Thyroid gland (tissue), 4 donors: ENCODE data around the gene SGCD. TPM values are rescaled to one million over a fixed set of nuclear protein-coding genes. Genes with fewer than 3 reads are reported as not detected.

ENCODE experiments used
- DNase-seq, 2 donors: peaks; one replicate each; pipeline ENCODE4 v3.0.0-alpha.2; 2019
- H3K27ac ChIP-seq, 3 donors: fragments of 200-600 bp; sonication (generic); 1 replicate in 2 of 3; 2 replicates in 1 of 3; pipeline ENCODE4 v1.5.1; 2016 to 2019; ENCODE audit warnings: mild to moderate bottlenecking in 1 of 3, moderate library complexity in 1 of 3
- H3K27me3 ChIP-seq: fragments of 200-600 bp; sonication (generic); one replicate; pipeline ENCODE4 v1.5.1; 2019
- H3K36me3 ChIP-seq, 2 donors: fragments of 200-600 bp; sonication (generic); one replicate each; pipeline ENCODE4 v1.5.1; 2016 to 2019
- H3K4me1 ChIP-seq, 2 donors: fragments of 200-600 bp; sonication (generic); one replicate each; pipeline ENCODE4 v1.5.1; 2017 to 2019
- H3K4me3 ChIP-seq, 3 donors: fragments of 200-600 bp; sonication (generic); replicated peaks in 1 of 3; 1 replicate in 2 of 3; 2 replicates in 1 of 3; pipeline ENCODE4 v1.5.1; 2016; ENCODE audit warnings: mild to moderate bottlenecking in 1 of 3
- H3K9me3 ChIP-seq: fragments of 200-600 bp; sonication (generic); one replicate; pipeline ENCODE4 v1.5.1; 2017
- POLR2A ChIP-seq, 2 donors: fragments of 450-650 bp; IDR thresholded peaks; one replicate each; pipeline ENCODE4 v1.6.1; 2017; ENCODE audit warnings: antibody characterized with exemption in 2 of 2, mild to moderate bottlenecking in 2 of 2, moderate library complexity in 1 of 2
- WGBS, 2 donors: methylation state at CpG; one replicate each; pipeline ENCODE4 v1.1.5; 2017; 5-methylcytosine and 5-hydroxymethylcytosine counted together
- intact Hi-C: fragments of 100-400 bp; cut with DNase I; formaldehyde crosslinking; loops from one replicate; pipeline ENCODE4 v1.15.1; 2023
- total RNA-seq, 4 donors: library from RNA; depleted of rRNA; stranded (reverse); fragments of >200 nt; gene quantifications; one replicate each; pipeline ENCODE4 v1.2.3, GENCODE V29; 2016
- TF ChIP-seq, protein P1 (sequence below), 6 experiments: fragments of 200-600 bp in 3 of 6; fragments of 450-650 bp in 3 of 6; sonication (generic) in 3 of 6; IDR thresholded peaks; one replicate each; pipeline ENCODE4 v1.5.1; 2016 to 2019; ENCODE audit warnings: antibody characterized with exemption in 6 of 6, mild to moderate bottlenecking in 2 of 6, inconsistent platforms in 1 of 6, moderate library complexity in 1 of 6

Gene SGCD
- total RNA-seq, 4 donors from 2014 or later: 7.4 to 20.1 (median 9.2) TPM

- intact Hi-C loops: no loop called here
- H3K27me3 ChIP-seq: no peaks in the 10 kb centered on the region
- no peaks in the 10 kb centered on the region for H3K9me3 ChIP-seq
- no peak for DNase-seq
- TF ChIP-seq, protein P1, sequence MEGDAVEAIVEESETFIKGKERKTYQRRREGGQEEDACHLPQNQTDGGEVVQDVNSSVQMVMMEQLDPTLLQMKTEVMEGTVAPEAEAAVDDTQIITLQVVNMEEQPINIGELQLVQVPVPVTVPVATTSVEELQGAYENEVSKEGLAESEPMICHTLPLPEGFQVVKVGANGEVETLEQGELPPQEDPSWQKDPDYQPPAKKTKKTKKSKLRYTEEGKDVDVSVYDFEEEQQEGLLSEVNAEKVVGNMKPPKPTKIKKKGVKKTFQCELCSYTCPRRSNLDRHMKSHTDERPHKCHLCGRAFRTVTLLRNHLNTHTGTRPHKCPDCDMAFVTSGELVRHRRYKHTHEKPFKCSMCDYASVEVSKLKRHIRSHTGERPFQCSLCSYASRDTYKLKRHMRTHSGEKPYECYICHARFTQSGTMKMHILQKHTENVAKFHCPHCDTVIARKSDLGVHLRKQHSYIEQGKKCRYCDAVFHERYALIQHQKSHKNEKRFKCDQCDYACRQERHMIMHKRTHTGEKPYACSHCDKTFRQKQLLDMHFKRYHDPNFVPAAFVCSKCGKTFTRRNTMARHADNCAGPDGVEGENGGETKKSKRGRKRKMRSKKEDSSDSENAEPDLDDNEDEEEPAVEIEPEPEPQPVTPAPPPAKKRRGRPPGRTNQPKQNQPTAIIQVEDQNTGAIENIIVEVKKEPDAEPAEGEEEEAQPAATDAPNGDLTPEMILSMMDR (IDR thresholded peaks at IDR 0.05): no peak
- TF ChIP-seq POLR2A (IDR thresholded peaks at IDR 0.05): no peak
- H3K27ac ChIP-seq: no peak overlapping the region
- H3K4me1 ChIP-seq: no peaks in the 10 kb centered on the region
- 82 to 92% methylated on average over 3 of the region's 3 CpGs for WGBS, 2 donors
- no peaks in the 10 kb centered on the region for H3K36me3 ChIP-seq
- H3K4me3 ChIP-seq: no peak overlapping the region
Measured at GRCh38 chr5:156380848-156381247, 53.9 kb downstream of the SGCD start.

GRCh38 chr5:156383510-156384265 lies 56.7 kb downstream of the SGCD start:
- DNase-seq: no peak
- 69 to 81% methylated on average over 5 of the region's 5 CpGs for WGBS, 2 donors
- H3K9me3 ChIP-seq: no peaks in the 10 kb centered on the region
- no peak overlapping the region for H3K4me3 ChIP-seq
- no peak overlapping the region for H3K27ac ChIP-seq
- H3K4me1 ChIP-seq: no peaks in the 10 kb centered on the region
- no peaks in the 10 kb centered on the region for H3K36me3 ChIP-seq
- TF ChIP-seq, protein P1 (IDR thresholded peaks at IDR 0.05): no peak
- H3K27me3 ChIP-seq: no peaks in the 10 kb centered on the region
- intact Hi-C loops: no loop called here

GRCh38 chr5:156385416-156385815 lies 58.5 kb downstream of the SGCD start:
- H3K4me1 ChIP-seq: no peaks in the 10 kb centered on the region

DNA sequence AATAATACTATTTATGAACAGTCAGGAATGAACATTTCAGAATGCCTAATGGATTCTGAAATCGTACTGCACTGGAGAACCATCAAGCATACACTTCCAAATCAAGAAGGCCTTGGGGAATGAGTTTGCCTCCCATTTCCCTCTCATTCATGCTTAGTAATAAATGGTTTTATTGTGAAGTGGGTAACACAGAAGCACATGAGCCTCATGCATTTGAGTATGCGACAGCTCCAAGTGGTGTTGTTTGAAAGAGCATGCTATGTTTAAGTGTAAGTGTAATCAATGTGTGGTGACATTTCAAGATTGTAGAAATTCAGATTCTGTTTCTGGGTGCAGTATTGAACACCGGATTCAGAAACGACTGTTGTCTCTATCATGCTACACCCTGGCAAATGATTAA lies 60.0 kb downstream of the SGCD start:
- Histone ChIP-seq H3K4me3 (no peak overlapping the region), H3K9me3 (no peaks in the 10 kb centered on the region), H3K4me1 (no peaks in the 10 kb centered on the region), H3K27me3 (no peaks in the 10 kb centered on the region), H3K36me3 (no peaks in the 10 kb centered on the region), H3K27ac (no peak overlapping the region)
- intact Hi-C loops: no loop called here
- no peak for TF ChIP-seq POLR2A (IDR thresholded peaks at IDR 0.05)
- TF ChIP-seq, protein P1 (IDR thresholded peaks at IDR 0.05): no peak
- 80 to 81% methylated on average over 4 of the region's 4 CpGs for WGBS, 2 donors
- no peak for DNase-seq

More at GRCh38 chr5:156385416-156385815, 58.5 kb downstream of the SGCD start:
- Histone ChIP-seq H3K36me3 (no peaks in the 10 kb centered on the region), H3K9me3 (no peaks in the 10 kb centered on the region), H3K4me3 (no peak overlapping the region), H3K27me3 (no peaks in the 10 kb centered on the region), H3K27ac (no peak overlapping the region)
- TF ChIP-seq, protein P1 (IDR thresholded peaks at IDR 0.05): no peak
- no peak for TF ChIP-seq POLR2A (IDR thresholded peaks at IDR 0.05)
- DNase-seq: no peak
- intact Hi-C loops: no loop called here
- WGBS, 2 donors: 79 to 80% methylated on average over 3 of the region's 3 CpGs

DNA sequence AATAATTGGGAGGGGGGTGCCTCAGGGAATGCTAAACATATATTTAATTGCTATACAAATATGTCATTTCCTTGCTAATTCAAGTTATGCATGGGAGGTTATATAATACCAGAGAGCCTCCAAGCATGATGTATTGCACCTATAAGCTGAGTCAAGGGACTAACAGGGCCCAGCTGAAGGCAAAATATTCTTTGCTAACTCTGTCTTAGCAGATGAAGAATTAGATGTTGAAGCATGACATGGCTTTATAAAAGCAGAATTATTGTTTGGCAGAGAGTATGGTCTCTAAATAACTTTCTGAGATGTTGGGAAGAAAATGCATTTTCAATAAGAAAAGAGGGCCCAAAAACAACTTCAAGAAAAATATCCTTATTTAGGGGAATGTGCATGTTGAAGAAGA lies 60.4 kb downstream of the SGCD start:
- Histone ChIP-seq H3K36me3 (no peaks in the 10 kb centered on the region), H3K4me3 (no peak overlapping the region), H3K9me3 (no peaks in the 10 kb centered on the region), H3K27ac (no peak overlapping the region), H3K27me3 (no peaks in the 10 kb centered on the region), H3K4me1 (no peaks in the 10 kb centered on the region)
- TF ChIP-seq, protein P1 (IDR thresholded peaks at IDR 0.05): no peak
- TF ChIP-seq POLR2A (IDR thresholded peaks at IDR 0.05): no peak
- DNase-seq: no peak
- intact Hi-C loops: no loop called here
